Measurements from ENCODE around the gene THSD7A. TPM values are rescaled to one million over a fixed set of nuclear protein-coding genes. Genes with fewer than 3 reads are reported as not detected.

Gene THSD7A
- total and polyA plus RNA-seq, 2 of the 13 experiments (the other 11 are each of a cell fraction or from before 2014, with no cell fraction given) = 0.01 to 0.07 TPM

DNA sequence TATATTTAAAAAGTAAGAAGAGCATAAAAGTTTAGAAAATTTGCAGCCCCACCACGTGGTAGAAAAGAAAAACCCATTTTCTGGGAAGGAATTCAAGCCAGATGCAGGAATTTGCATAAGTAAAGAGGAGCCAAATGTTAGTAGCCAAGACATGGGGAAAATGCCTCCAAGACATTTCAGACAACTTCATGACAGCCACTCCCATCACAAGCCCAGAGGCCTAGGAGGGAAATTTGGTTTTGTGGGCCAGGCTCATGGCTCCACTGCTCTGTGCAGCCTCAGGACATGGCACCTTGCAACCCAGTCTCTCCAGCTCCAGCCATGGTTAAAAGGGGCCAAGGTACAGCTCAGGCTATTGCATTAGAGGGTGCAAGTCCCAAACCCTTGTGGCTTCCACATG lies 411.9 kb downstream of the THSD7A start:
- Histone ChIP-seq H3K9me3 (ENCODE audit: low read length) (peaks cover 16% of the 10 kb centered on the region), H4K20me1 (ENCODE audit: insufficient read depth, low read length) (no peaks in the 10 kb centered on the region), H3K4me3 (replicated peaks in 1 of 3; ENCODE audit: insufficient read depth in 1 of 3, low read depth in 2 of 3, low read length in 3 of 3) (no peak overlapping the region), H3K4me2 (ENCODE audit: low read depth, low read length) (no peak overlapping the region), H3K9ac (ENCODE audit: insufficient read depth, low read depth, low read length) (no peak overlapping the region), H2AFZ (ENCODE audit: low read length) (no peak overlapping the region), H3K4me1 (ENCODE audit: insufficient read depth, low read length) (no peaks in the 10 kb centered on the region), H3K27ac (ENCODE audit: extremely low read length, insufficient read depth, low read length) (no peak overlapping the region), H3K79me2 (ENCODE audit: insufficient read depth, low read length) (no peaks in the 10 kb centered on the region), H3K36me3 (replicated peaks in 1 of 2; ENCODE audit: control insufficient read depth in 1 of 2, insufficient read depth in 2 of 2, low read length in 2 of 2) (no peaks in the 10 kb centered on the region), H3K27me3 (ENCODE audit: control insufficient read depth in 1 of 2, insufficient read depth in 2 of 2, low read length in 2 of 2) (no peaks in the 10 kb centered on the region)
- POLR2A ChIA-PET = no interaction called here
- WGBS (ENCODE audit: low lambda C conversion rate) = 4% methylated on average over 1 of the region's 1 CpG
- BruUV-seq (replicated peaks) = no TSS peak
- intact Hi-C loops (cut with micrococcal nuclease; ENCODE audit: unreplicated experiment) (loop anchor here (10.0 kb wide), 1 partner anchor 645 kb away; no protein-coding TSS in a partner anchor), in situ Hi-C loops (cut with HindIII; ENCODE audit: extremely low pct_ligation_motif_present, low pct_unique_long_range_greater_than_20kb) (no loop called here)
- CTCF ChIA-PET (ENCODE audit: low intra/inter-chr PET ratio, low total read pairs) = no interaction called here
- TF ChIP-seq, protein P1, sequence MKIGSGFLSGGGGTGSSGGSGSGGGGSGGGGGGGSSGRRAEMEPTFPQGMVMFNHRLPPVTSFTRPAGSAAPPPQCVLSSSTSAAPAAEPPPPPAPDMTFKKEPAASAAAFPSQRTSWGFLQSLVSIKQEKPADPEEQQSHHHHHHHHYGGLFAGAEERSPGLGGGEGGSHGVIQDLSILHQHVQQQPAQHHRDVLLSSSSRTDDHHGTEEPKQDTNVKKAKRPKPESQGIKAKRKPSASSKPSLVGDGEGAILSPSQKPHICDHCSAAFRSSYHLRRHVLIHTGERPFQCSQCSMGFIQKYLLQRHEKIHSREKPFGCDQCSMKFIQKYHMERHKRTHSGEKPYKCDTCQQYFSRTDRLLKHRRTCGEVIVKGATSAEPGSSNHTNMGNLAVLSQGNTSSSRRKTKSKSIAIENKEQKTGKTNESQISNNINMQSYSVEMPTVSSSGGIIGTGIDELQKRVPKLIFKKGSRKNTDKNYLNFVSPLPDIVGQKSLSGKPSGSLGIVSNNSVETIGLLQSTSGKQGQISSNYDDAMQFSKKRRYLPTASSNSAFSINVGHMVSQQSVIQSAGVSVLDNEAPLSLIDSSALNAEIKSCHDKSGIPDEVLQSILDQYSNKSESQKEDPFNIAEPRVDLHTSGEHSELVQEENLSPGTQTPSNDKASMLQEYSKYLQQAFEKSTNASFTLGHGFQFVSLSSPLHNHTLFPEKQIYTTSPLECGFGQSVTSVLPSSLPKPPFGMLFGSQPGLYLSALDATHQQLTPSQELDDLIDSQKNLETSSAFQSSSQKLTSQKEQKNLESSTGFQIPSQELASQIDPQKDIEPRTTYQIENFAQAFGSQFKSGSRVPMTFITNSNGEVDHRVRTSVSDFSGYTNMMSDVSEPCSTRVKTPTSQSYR (CRISPR knock-in tag; IDR thresholded peaks at IDR 0.05; ENCODE audit: borderline replicate concordance) = no peak
- TF ChIP-seq AHR (CRISPR knock-in tag; IDR thresholded peaks at IDR 0.05) (no peak), NFRKB (IDR thresholded peaks at IDR 0.05) (no peak), POLR2G (IDR thresholded peaks at IDR 0.05; ENCODE audit: low read depth, low read length) (no peak), SMC3 (IDR thresholded peaks at IDR 0.05; ENCODE audit: low read length) (no peak), CEBPG (CRISPR knock-in tag; IDR thresholded peaks at IDR 0.05) (no peak)
- TF ChIP-seq, protein P2, sequence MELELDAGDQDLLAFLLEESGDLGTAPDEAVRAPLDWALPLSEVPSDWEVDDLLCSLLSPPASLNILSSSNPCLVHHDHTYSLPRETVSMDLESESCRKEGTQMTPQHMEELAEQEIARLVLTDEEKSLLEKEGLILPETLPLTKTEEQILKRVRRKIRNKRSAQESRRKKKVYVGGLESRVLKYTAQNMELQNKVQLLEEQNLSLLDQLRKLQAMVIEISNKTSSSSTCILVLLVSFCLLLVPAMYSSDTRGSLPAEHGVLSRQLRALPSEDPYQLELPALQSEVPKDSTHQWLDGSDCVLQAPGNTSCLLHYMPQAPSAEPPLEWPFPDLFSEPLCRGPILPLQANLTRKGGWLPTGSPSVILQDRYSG (CRISPR knock-in tag; IDR thresholded peaks at IDR 0.05) = no peak
- TF ChIP-seq, protein P3, sequence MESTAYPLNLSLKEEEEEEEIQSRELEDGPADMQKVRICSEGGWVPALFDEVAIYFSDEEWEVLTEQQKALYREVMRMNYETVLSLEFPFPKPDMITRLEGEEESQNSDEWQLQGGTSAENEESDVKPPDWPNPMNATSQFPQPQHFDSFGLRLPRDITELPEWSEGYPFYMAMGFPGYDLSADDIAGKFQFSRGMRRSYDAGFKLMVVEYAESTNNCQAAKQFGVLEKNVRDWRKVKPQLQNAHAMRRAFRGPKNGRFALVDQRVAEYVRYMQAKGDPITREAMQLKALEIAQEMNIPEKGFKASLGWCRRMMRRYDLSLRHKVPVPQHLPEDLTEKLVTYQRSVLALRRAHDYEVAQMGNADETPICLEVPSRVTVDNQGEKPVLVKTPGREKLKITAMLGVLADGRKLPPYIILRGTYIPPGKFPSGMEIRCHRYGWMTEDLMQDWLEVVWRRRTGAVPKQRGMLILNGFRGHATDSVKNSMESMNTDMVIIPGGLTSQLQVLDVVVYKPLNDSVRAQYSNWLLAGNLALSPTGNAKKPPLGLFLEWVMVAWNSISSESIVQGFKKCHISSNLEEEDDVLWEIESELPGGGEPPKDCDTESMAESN (CRISPR knock-in tag; conservative IDR thresholded peaks at IDR 0.05) = no peak
- TF ChIP-seq, protein P4, sequence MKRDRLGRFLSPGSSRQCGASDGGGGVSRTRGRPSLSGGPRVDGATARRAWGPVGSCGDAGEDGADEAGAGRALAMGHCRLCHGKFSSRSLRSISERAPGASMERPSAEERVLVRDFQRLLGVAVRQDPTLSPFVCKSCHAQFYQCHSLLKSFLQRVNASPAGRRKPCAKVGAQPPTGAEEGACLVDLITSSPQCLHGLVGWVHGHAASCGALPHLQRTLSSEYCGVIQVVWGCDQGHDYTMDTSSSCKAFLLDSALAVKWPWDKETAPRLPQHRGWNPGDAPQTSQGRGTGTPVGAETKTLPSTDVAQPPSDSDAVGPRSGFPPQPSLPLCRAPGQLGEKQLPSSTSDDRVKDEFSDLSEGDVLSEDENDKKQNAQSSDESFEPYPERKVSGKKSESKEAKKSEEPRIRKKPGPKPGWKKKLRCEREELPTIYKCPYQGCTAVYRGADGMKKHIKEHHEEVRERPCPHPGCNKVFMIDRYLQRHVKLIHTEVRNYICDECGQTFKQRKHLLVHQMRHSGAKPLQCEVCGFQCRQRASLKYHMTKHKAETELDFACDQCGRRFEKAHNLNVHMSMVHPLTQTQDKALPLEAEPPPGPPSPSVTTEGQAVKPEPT (CRISPR knock-in tag; IDR thresholded peaks at IDR 0.05; ENCODE audit: low read depth) = no peak
- TF ChIP-seq, protein P5, sequence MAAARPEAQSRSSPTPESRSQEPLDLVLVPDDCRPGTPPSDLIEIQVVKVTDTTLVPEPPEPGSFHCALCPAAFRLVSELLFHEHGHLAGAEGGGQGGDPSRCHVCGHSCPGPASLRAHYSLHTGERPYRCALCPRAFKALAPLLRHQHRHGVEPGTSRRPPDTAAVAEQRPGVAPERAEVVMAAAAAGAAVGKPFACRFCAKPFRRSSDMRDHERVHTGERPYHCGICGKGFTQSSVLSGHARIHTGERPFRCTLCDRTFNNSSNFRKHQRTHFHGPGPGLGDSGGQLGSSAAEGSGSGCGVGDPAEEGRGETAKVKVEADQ (CRISPR knock-in tag; IDR thresholded peaks at IDR 0.05; ENCODE audit: borderline replicate concordance) = no peak
- TF ChIP-seq, protein P6, sequence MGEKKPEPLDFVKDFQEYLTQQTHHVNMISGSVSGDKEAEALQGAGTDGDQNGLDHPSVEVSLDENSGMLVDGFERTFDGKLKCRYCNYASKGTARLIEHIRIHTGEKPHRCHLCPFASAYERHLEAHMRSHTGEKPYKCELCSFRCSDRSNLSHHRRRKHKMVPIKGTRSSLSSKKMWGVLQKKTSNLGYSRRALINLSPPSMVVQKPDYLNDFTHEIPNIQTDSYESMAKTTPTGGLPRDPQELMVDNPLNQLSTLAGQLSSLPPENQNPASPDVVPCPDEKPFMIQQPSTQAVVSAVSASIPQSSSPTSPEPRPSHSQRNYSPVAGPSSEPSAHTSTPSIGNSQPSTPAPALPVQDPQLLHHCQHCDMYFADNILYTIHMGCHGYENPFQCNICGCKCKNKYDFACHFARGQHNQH (CRISPR knock-in tag; IDR thresholded peaks at IDR 0.05) = no peak
- TF ChIP-seq, protein P7, sequence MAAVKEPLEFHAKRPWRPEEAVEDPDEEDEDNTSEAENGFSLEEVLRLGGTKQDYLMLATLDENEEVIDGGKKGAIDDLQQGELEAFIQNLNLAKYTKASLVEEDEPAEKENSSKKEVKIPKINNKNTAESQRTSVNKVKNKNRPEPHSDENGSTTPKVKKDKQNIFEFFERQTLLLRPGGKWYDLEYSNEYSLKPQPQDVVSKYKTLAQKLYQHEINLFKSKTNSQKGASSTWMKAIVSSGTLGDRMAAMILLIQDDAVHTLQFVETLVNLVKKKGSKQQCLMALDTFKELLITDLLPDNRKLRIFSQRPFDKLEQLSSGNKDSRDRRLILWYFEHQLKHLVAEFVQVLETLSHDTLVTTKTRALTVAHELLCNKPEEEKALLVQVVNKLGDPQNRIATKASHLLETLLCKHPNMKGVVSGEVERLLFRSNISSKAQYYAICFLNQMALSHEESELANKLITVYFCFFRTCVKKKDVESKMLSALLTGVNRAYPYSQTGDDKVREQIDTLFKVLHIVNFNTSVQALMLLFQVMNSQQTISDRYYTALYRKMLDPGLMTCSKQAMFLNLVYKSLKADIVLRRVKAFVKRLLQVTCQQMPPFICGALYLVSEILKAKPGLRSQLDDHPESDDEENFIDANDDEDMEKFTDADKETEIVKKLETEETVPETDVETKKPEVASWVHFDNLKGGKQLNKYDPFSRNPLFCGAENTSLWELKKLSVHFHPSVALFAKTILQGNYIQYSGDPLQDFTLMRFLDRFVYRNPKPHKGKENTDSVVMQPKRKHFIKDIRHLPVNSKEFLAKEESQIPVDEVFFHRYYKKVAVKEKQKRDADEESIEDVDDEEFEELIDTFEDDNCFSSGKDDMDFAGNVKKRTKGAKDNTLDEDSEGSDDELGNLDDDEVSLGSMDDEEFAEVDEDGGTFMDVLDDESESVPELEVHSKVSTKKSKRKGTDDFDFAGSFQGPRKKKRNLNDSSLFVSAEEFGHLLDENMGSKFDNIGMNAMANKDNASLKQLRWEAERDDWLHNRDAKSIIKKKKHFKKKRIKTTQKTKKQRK (IDR thresholded peaks at IDR 0.05; ENCODE audit: low read length) = no peak
- no peak for ATAC-seq
- FAIRE-seq = no peak
- no peak for DNase-seq (ENCODE audit: low spot score)
